Loucy (cell line): ENCODE measurements around the gene ANKFY1.

Experiments used
- EZH2phosphoT487 ChIP-seq: fragments of 200-600 bp; IDR thresholded peaks from 2 replicates; pipeline ENCODE4 v1.6.1; 2018; ENCODE audit warnings: antibody characterized with exemption, mild to moderate bottlenecking, moderate library complexity, borderline replicate concordance
- TF ChIP-seq, protein P1 (sequence below): fragments of 200-600 bp; sonication (generic); conservative IDR thresholded peaks from 2 replicates; pipeline ENCODE4 v1.5.1; 2014; ENCODE audit warnings: mild to moderate bottlenecking, antibody characterized with exemption, low read length

DNA sequence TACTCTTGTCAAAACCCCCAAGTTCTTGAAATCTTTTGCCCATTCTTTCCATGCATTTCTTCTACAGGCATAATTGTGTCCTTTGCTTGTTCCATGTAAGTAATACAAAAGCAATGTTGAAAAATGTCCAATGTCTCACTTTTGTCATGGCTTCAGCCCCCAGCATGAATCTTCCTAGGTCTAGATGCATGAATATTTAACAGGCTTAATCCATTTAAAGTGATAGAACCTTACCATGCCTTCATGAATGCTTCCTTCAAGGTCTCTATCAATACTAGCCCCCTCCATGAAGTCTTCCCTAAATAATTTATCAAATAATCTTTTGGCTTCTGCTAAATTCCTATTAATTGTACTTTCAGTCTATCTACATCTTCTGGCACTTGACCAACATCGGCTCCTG lies 46.1 kb upstream of the ANKFY1 start:
- TF ChIP-seq, protein P1, sequence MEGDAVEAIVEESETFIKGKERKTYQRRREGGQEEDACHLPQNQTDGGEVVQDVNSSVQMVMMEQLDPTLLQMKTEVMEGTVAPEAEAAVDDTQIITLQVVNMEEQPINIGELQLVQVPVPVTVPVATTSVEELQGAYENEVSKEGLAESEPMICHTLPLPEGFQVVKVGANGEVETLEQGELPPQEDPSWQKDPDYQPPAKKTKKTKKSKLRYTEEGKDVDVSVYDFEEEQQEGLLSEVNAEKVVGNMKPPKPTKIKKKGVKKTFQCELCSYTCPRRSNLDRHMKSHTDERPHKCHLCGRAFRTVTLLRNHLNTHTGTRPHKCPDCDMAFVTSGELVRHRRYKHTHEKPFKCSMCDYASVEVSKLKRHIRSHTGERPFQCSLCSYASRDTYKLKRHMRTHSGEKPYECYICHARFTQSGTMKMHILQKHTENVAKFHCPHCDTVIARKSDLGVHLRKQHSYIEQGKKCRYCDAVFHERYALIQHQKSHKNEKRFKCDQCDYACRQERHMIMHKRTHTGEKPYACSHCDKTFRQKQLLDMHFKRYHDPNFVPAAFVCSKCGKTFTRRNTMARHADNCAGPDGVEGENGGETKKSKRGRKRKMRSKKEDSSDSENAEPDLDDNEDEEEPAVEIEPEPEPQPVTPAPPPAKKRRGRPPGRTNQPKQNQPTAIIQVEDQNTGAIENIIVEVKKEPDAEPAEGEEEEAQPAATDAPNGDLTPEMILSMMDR = no peak
- TF ChIP-seq EZH2phosphoT487 = no peak
